Ovary (tissue), 3 donors: ENCODE results near the gene NMS.

ENCODE experiments used
- CTCF ChIP-seq, 3 donors: fragments of 450-650 bp in 2 of 3; fragments of 200-600 bp in 1 of 3; IDR thresholded peaks; one replicate each; pipeline versions ENCODE4 v1.5.1 to v1.8.0; 2016 to 2022; ENCODE audit warnings: antibody characterized with exemption in 3 of 3, mild to moderate bottlenecking in 1 of 3
- EP300 ChIP-seq: sonication (generic); formaldehyde crosslinking; IDR thresholded peaks from one replicate; pipeline ENCODE4 v1.6.1; 2017; ENCODE audit warnings: antibody characterized with exemption
- POLR2A ChIP-seq: fragments of 450-650 bp; IDR thresholded peaks from one replicate; pipeline ENCODE4 v1.6.1; 2017; ENCODE audit warnings: antibody characterized with exemption, mild to moderate bottlenecking, moderate library complexity
- donor health status: DM: no; HTN: no; CAD: no.

GRCh38 chr2:100425573-100426383 is 44.5 kb upstream of the NMS start:
- no peak for TF ChIP-seq CTCF (IDR thresholded peaks at IDR 0.05)
- no peak for TF ChIP-seq EP300
- TF ChIP-seq POLR2A, result no peak
